ENCODE data around the gene MROH2A. TPM values are rescaled to one million over a fixed set of nuclear protein-coding genes. Genes with fewer than 3 reads are reported as not detected.
A peak's percentile ranks its signal among the peaks of the same experiment; 100 is the strongest.
"Not testable (repeated sequence)": the region's sequence is repeated elsewhere in the genome, so short reads cannot be mapped to it uniquely, and the experiment has no call there.

Gene MROH2A
- not detected for polyA plus RNA-seq (2012; ENCODE audit: missing spikeins)

GRCh38 chr2:233778030-233778429, at the start of gene MROH2A:
Gene MROH2A (plus strand): TSS chr2:233778330. CDS start chr2:233779359, 1,029 bp downstream.
- no peak for DNase-seq (ENCODE audit: insufficient read length)
- no peak for FAIRE-seq
- TF ChIP-seq TAF1 (IDR thresholded peaks at IDR 0.05; ENCODE audit: borderline replicate concordance, low read depth, low read length) (no peak), POLR2A (IDR thresholded peaks at IDR 0.05; ENCODE audit: low read depth, low read length) (no peak), POLR2AphosphoS5 (IDR thresholded peaks at IDR 0.05; ENCODE audit: low read depth, low read length) (no peak)

GRCh38 chr2:233728723-233729301, 49.3 kb upstream of the MROH2A start, which contains the start of gene UGT1A3:
Gene UGT1A3 (plus strand): TSS chr2:233729042. CDS start chr2:233729127, 85 bp downstream.
- DNase-seq (ENCODE audit: insufficient read length) (no peak), FAIRE-seq (no peak)
- TF ChIP-seq POLR2AphosphoS5 (IDR thresholded peaks at IDR 0.05; ENCODE audit: low read depth, low read length): no peak
- no peak for TF ChIP-seq TAF1 (IDR thresholded peaks at IDR 0.05; ENCODE audit: borderline replicate concordance, low read depth, low read length)
- TF ChIP-seq POLR2A (IDR thresholded peaks at IDR 0.05; ENCODE audit: low read depth, low read length): no peak

- not testable (repeated sequence) for DNase-seq (ENCODE audit: insufficient read length); FAIRE-seq
Measured at GRCh38 chr2:233736868-233737653, 41.1 kb upstream of the MROH2A start.

GRCh38 chr2:233740870-233741269, 37.3 kb upstream of the MROH2A start:
- TF ChIP-seq POLR2AphosphoS5 (IDR thresholded peaks at IDR 0.05; ENCODE audit: low read depth, low read length): no peak
- TF ChIP-seq POLR2A (IDR thresholded peaks at IDR 0.05; ENCODE audit: low read depth, low read length): no peak
- no peak for TF ChIP-seq TAF1 (IDR thresholded peaks at IDR 0.05; ENCODE audit: borderline replicate concordance, low read depth, low read length)
- no peak for DNase-seq (ENCODE audit: insufficient read length)

GRCh38 chr2:233743464-233744259, 34.5 kb upstream of the MROH2A start:
- FAIRE-seq: no peak
- TF ChIP-seq POLR2A (IDR thresholded peaks at IDR 0.05; ENCODE audit: low read depth, low read length) (no peak), POLR2AphosphoS5 (IDR thresholded peaks at IDR 0.05; ENCODE audit: low read depth, low read length) (no peak)
- DNase-seq (ENCODE audit: insufficient read length): no peak

More at GRCh38 chr2:233740870-233741269, 37.3 kb upstream of the MROH2A start:
- no peak for FAIRE-seq

GRCh38 chr2:233745073-233745755, 32.9 kb upstream of the MROH2A start:
- no peak for DNase-seq (ENCODE audit: insufficient read length)
- peak; percentile 9 for FAIRE-seq
- no peak for TF ChIP-seq TAF1 (IDR thresholded peaks at IDR 0.05; ENCODE audit: borderline replicate concordance, low read depth, low read length)
- no peak for TF ChIP-seq POLR2AphosphoS5 (IDR thresholded peaks at IDR 0.05; ENCODE audit: low read depth, low read length)
- no peak for TF ChIP-seq POLR2A (IDR thresholded peaks at IDR 0.05; ENCODE audit: low read depth, low read length)

- FAIRE-seq; DNase-seq (ENCODE audit: insufficient read length): not testable (repeated sequence)
Measured at GRCh38 chr2:233745838-233746237, 32.3 kb upstream of the MROH2A start.

- FAIRE-seq (no peak), DNase-seq (ENCODE audit: insufficient read length) (no peak)
- no peak for TF ChIP-seq POLR2AphosphoS5 (IDR thresholded peaks at IDR 0.05; ENCODE audit: low read depth, low read length)
- TF ChIP-seq TAF1 (IDR thresholded peaks at IDR 0.05; ENCODE audit: borderline replicate concordance, low read depth, low read length): no peak
- no peak for TF ChIP-seq POLR2A (IDR thresholded peaks at IDR 0.05; ENCODE audit: low read depth, low read length)
Measured at GRCh38 chr2:233746475-233747282, 31.5 kb upstream of the MROH2A start.

- DNase-seq (ENCODE audit: insufficient read length) (no peak), FAIRE-seq (no peak)
- no peak for TF ChIP-seq TAF1 (IDR thresholded peaks at IDR 0.05; ENCODE audit: borderline replicate concordance, low read depth, low read length)
- no peak for TF ChIP-seq POLR2A (IDR thresholded peaks at IDR 0.05; ENCODE audit: low read depth, low read length)
- TF ChIP-seq POLR2AphosphoS5 (IDR thresholded peaks at IDR 0.05; ENCODE audit: low read depth, low read length): no peak
Measured at GRCh38 chr2:233747283-233747544, 30.9 kb upstream of the MROH2A start.

GRCh38 chr2:233750689-233751088, 27.4 kb upstream of the MROH2A start:
- FAIRE-seq; DNase-seq (ENCODE audit: insufficient read length): not testable (repeated sequence)

- not testable (repeated sequence) for DNase-seq (ENCODE audit: insufficient read length); FAIRE-seq
Measured at GRCh38 chr2:233751212-233752009, 26.7 kb upstream of the MROH2A start.
